GM18511 (cell line): ENCODE results near the gene LYRM2.
A peak's percentile ranks its signal among the peaks of the same experiment; 100 is the strongest.

ENCODE experiments used
- ATAC-seq: cut with Tn5 transposase; IDR thresholded peaks from one replicate; pipeline ENCODE4 v1.9.1; 2021; ENCODE audit warnings: mild to moderate bottlenecking, moderate library complexity; ENCODE audit not compliant: unreplicated experiment

The LYRM2 gene

GRCh38 chr6:89562093-89562973 lies 76.2 kb downstream of the LYRM2 start:
- no peak for ATAC-seq

DNA sequence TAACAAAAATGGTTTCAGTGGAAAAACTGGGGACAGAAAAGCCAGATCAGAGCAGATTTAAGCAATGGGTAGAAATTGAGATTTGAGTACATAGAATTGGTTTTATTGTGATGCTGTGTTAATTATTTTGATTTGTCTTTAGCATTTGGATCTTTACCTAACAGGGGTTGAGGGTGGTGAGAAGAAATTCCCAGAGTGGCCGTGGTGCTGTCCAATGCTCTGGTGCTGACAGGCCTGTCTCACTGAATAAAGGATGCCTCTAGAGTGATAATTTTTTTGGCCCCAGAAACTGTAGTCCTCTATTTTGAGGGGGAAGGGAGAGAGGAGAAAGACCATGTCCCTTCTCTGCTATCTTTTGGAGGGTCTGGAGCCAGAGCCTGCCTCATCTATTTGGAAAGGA lies 79.1 kb downstream of the LYRM2 start:
- ATAC-seq: no peak

DNA sequence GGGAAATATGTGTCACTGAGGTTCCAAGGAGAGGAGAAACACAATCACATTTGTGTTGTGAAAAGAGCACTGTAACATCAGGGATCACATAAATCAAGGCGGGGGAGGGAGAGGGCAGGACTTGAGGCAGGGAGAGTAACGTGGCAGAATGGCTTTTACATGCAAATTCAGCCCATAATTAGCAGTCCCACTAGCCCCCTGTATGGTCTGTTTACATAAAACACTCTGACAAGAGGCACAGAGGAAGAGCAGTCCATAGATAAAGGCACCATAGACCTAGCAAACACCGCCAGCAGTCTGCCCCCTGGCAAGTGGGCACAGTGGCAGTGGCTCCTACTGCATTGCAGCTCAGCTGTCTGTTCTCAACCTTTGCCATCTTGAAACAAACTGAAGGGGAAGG lies 82.7 kb downstream of the LYRM2 start:
- no peak for ATAC-seq

DNA sequence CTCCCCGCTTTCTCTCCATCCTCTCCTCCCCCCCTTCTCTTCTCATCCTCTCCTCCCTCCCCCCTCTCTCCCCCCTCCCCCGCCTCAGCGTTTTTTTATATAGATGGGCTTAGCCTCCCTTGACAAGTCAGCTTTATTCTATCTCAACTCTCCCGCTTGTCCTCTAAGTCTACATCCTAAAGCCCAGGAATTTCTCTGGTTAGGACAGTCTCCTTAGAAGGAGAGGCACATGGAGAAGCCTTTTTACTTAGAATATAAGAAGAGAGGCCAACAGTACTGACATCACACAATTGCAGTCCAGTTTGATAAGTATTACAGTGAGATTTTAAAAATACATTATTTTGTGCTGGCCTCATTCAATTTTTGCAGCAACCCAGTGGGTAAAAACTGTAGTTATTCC lies 83.5 kb downstream of the LYRM2 start:
- no peak for ATAC-seq

DNA sequence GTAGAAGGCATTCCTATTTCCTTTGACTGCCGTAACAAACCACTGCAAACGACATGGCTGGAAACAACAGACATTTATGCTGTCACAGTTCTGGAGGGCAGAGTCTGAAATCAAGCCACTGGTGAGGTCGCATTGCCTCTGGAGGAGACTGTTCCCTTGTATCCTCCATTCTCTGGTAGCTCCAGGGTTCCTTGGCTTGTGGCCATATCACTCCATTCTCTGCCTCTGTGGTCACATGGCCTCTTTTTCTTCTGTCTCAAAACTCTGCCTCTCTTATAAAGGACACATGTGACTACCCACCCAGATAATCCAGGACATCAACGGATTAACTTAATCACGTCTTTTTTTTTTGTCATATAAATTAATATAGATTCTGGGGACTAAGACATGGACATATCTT lies 84.4 kb downstream of the LYRM2 start:
- ATAC-seq: no peak

GRCh38 chr6:89553431-89553830 lies 85.1 kb downstream of the LYRM2 start:
- no peak for ATAC-seq

DNA sequence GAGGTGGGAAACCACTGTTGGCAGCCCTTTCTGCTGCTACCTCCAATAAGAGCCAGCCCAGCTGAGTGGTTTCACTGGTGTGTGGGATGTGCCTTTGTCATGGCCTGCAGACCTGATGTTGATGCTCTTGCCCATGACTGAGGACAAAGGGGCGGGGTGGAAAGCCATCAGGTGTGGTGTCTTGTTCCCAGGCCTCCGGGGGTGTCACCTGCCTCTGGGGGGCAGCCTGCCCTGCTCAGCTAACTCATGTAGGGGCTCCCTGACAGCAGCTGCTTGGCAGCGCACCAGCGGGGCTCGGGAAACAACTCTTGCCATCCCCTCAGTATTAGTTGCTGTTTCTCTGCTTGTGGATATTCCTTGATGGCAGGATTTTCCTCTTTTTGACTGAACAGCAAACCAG lies 91.3 kb downstream of the LYRM2 start:
- no peak for ATAC-seq

GRCh38 chr6:89542866-89543265 lies 95.7 kb downstream of the LYRM2 start:
- peak; percentile 6 for ATAC-seq

- ATAC-seq: peak; percentile 52
These were observed 96.3 kb downstream of the LYRM2 start for GRCh38 chr6:89542081-89542857.

DNA sequence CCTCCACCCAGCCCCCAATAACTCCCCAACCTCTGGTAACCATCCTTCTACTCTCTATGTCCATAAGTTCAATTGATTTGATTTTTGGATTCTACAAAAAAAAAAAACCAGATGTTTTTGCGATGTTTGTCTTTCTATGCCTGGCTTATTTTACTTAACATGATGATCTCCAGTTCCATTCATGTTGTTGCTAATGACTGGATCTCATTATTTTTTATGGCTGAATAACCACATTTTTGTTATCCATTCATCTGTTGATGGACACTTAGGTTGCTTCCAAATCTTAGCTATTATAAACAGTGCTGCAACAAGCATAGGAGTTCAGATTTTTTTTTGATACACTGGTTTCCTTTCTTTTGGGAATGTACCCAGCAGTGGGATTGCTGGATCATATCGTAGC lies 98.8 kb downstream of the LYRM2 start:
- ATAC-seq: no peak

DNA sequence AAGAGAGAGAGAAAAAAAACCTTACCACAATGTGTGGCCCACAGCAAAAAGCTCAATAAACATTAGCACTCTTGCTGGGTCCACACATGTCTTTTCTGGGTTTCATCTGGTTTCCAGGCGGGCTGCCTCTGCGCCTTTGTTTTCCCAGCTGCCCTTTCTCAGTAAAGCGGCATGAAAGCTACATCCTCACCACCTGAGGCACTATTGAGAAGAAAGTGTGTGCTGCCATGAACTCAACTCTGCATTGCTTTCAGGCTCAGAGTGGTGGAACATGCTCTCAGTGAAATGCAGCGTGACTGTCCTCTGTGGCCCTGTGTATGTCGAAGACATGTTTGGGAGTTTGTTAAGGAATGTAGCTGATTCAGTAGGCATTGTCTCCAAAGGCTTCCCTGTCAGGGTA lies 102.3 kb downstream of the LYRM2 start:
- ATAC-seq: no peak

- no peak for ATAC-seq
These were observed 107.6 kb downstream of the LYRM2 start for GRCh38 chr6:89530982-89531381.

GRCh38 chr6:89528866-89529265 lies 109.7 kb downstream of the LYRM2 start:
- ATAC-seq: no peak

GRCh38 chr6:89527634-89528033 lies 110.9 kb downstream of the LYRM2 start:
- no peak for ATAC-seq

DNA sequence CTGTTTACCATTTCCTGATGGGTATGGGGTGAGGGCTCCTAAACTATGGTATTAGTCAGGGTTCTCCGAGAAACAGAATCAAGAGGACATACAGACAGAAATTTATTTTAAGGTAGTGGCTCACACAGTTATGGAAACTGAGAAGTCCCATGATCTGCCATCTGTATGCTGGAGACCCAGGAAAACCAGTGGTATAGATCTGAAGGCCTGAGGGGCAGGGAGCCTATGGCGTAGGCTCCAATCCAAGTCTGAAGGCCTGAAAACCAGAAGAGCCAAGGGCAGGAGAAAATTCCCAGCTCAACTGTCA lies 112.0 kb downstream of the LYRM2 start:
- no peak for ATAC-seq

DNA sequence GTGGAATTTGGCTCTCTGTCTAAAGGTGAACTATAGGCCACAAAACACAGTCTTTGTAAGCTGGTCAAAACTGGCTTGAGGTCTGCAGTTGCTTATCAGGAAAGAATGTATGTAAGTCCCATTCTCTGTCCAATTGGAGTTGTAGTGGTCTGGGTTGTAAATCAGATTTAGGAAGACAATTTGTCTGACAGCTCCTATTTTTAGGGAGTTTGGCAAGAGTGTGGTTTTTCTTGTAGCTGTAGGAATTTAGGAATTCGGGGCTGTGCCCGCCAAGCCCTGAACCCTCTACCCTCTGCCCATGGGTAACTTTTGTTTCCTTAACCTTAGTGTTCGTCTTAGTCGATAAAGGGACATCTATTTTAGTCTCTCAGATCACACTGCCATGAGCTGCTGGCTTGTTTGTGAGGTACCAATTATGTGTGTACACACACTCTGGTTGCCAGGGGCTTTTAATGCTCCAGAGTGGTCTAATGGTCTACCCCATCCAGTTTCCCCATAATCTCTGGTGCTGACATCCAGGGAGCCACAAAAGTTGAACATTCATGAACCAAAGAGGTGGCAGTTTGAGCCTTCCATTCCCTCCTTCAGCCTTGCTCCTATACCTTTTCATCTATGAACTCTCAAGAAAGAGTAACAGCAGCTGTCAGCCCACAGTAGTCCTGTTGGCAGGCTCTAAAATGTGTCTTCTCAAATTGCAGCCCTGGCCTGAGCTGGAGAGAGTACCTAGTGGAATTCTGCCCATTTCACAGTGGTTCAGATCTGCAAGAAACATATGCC lies 112.6 kb downstream of the LYRM2 start:
- ATAC-seq: no peak

DNA sequence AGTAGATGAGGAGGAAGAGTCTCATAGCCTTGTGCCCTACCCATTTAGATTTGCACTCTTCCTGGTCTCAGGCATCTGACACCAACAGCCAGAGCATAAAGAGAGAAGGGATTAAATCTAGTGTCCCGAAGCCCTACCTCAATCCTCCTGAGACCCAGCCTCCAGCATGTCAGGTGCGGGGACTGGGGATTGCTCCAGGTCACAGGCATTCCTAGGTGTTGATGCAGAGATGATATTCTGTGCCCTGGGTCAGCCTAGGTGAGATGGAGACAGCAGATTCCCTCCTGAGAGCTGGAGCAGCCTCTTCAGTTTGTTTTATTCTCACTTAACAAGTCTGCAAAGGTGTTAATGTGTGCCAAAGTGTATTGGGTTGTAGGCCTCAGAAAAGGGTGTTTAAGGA lies 115.8 kb downstream of the LYRM2 start:
- no peak for ATAC-seq

- ATAC-seq: no peak
These were observed 117.8 kb downstream of the LYRM2 start for GRCh38 chr6:89520736-89521135.

DNA sequence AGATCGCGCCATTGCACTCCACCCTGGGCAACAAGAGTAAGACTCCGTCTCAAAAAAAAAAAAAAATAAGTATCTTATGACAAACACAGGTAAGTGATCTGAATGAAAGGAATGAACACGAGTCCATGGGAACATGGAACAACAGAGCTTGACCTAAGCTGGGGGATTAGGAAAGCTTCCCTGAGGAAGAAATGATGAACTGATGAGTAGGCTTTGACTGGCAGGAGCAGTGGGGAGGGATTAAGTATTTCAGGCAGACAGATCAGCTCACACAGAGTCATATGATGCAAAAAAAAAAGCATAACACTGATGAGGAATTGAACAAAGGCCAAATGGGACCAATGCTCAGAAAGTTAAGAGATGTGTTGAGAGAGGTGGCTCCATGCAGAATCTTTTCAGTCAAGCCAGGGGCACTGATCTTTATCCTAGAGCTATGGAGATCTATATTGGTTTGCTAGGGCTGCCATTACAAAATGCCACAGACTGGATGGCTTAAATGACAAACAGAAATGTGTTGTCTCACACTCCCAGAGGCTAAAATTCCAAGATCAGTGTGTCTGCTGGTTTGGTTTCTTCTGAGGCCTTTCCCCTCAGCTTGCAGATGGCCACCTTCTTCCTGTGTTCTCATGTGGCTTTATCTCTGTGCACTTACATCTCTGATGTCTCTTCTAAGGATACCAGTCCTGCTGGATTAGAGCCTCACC lies 120.0 kb downstream of the LYRM2 start:
- ATAC-seq: no peak
